Measurements from ENCODE around the gene APLP2.
"Not testable (repeated sequence)": the region's sequence is repeated elsewhere in the genome, so short reads cannot be mapped to it uniquely, and the experiment has no call there.

APLP2 gene

GRCh38 chr11:130069659-130070108 lies at the start of gene APLP2:
TSS of gene APLP2 (plus strand) at chr11:130069894. CDS start at chr11:130069978, 84 bp downstream.
- in situ Hi-C loops (cut with HindIII; ENCODE audit: low sequenced_read_pairs), result no loop called here

GRCh38 chr11:130020323-130020722 lies 49.4 kb upstream of the APLP2 start:
- in situ Hi-C loops (cut with HindIII; ENCODE audit: low sequenced_read_pairs), result no loop called here

- in situ Hi-C loops (cut with HindIII; ENCODE audit: low sequenced_read_pairs), result not testable (repeated sequence)
These were observed 48.1 kb upstream of the APLP2 start for GRCh38 chr11:130021606-130022005.

- in situ Hi-C loops (cut with HindIII; ENCODE audit: low sequenced_read_pairs), result no loop called here
These were observed 46.9 kb upstream of the APLP2 start for GRCh38 chr11:130022799-130023198.

- in situ Hi-C loops (cut with HindIII; ENCODE audit: low sequenced_read_pairs), result no loop called here
These were observed 46.5 kb upstream of the APLP2 start for GRCh38 chr11:130023204-130023603.

GRCh38 chr11:130024361-130024760 lies 45.3 kb upstream of the APLP2 start:
- in situ Hi-C loops (cut with HindIII; ENCODE audit: low sequenced_read_pairs), result no loop called here

- in situ Hi-C loops (cut with HindIII; ENCODE audit: low sequenced_read_pairs), result no loop called here
These were observed 44.3 kb upstream of the APLP2 start for GRCh38 chr11:130025371-130025770.

GRCh38 chr11:130029137-130029536 lies 40.6 kb upstream of the APLP2 start:
- in situ Hi-C loops (cut with HindIII; ENCODE audit: low sequenced_read_pairs), result no loop called here

GRCh38 chr11:130031056-130031455 lies 38.6 kb upstream of the APLP2 start:
- in situ Hi-C loops (cut with HindIII; ENCODE audit: low sequenced_read_pairs), result no loop called here

GRCh38 chr11:130031945-130032344 lies 37.7 kb upstream of the APLP2 start:
- in situ Hi-C loops (cut with HindIII; ENCODE audit: low sequenced_read_pairs), result no loop called here

- in situ Hi-C loops (cut with HindIII; ENCODE audit: low sequenced_read_pairs), result no loop called here
These were observed 36.8 kb upstream of the APLP2 start for GRCh38 chr11:130032931-130033330.

GRCh38 chr11:130034236-130034635 lies 35.5 kb upstream of the APLP2 start:
- in situ Hi-C loops (cut with HindIII; ENCODE audit: low sequenced_read_pairs), result no loop called here

GRCh38 chr11:130037058-130037457 lies 32.6 kb upstream of the APLP2 start:
- in situ Hi-C loops (cut with HindIII; ENCODE audit: low sequenced_read_pairs), result no loop called here

- in situ Hi-C loops (cut with HindIII; ENCODE audit: low sequenced_read_pairs), result no loop called here
These were observed 31.7 kb upstream of the APLP2 start for GRCh38 chr11:130037881-130038585.

GRCh38 chr11:130040281-130040940 lies 29.3 kb upstream of the APLP2 start:
- in situ Hi-C loops (cut with HindIII; ENCODE audit: low sequenced_read_pairs), result no loop called here

GRCh38 chr11:130042093-130042591 lies 27.6 kb upstream of the APLP2 start:
- in situ Hi-C loops (cut with HindIII; ENCODE audit: low sequenced_read_pairs), result no loop called here

- in situ Hi-C loops (cut with HindIII; ENCODE audit: low sequenced_read_pairs), result no loop called here
These were observed 26.1 kb upstream of the APLP2 start for GRCh38 chr11:130043575-130043974.

- in situ Hi-C loops (cut with HindIII; ENCODE audit: low sequenced_read_pairs), result no loop called here
These were observed 22.6 kb upstream of the APLP2 start for GRCh38 chr11:130047141-130047540.

GRCh38 chr11:130049328-130049771 lies 20.3 kb upstream of the APLP2 start:
- in situ Hi-C loops (cut with HindIII; ENCODE audit: low sequenced_read_pairs), result no loop called here

- in situ Hi-C loops (cut with HindIII; ENCODE audit: low sequenced_read_pairs), result loop anchor here (5.0 kb wide), 1 partner anchor 52 kb away; no protein-coding TSS in a partner anchor
These were observed 19.4 kb upstream of the APLP2 start for GRCh38 chr11:130050257-130050656.

- in situ Hi-C loops (cut with HindIII; ENCODE audit: low sequenced_read_pairs), result loop anchor here (5.0 kb wide), 1 partner anchor 51 kb away; no protein-coding TSS in a partner anchor
These were observed 18.6 kb upstream of the APLP2 start for GRCh38 chr11:130051082-130051481.

GRCh38 chr11:130052567-130052966 lies 17.1 kb upstream of the APLP2 start:
- in situ Hi-C loops (cut with HindIII; ENCODE audit: low sequenced_read_pairs), result loop anchor here (5.0 kb wide), 1 partner anchor 50 kb away; no protein-coding TSS in a partner anchor

Measured in endothelial cell of hepatic sinusoid (primary cell).